HEK293 (cell line): ENCODE measurements around the gene NEK7.

Experiments used
- SP7 ChIP-seq: fragments of 450-650 bp; formaldehyde crosslinking; IDR thresholded peaks from 2 replicates; pipeline ENCODE4 v1.5.1; 2016; ENCODE audit warnings: missing biosample characterization, missing genetic modification characterization
- TCF7L2 ChIP-seq: IDR thresholded peaks from 2 replicates; pipeline ENCODE4 v1.6.1; 2011; ENCODE audit warnings: low read depth, mild to moderate bottlenecking, inconsistent platforms, low read length, moderate library complexity, borderline replicate concordance
- ZFP3 ChIP-seq: fragments of 450-650 bp; formaldehyde crosslinking; IDR thresholded peaks from 2 replicates; pipeline ENCODE4 v1.5.1; 2016; ENCODE audit warnings: low read depth, missing biosample characterization, missing genetic modification characterization
- ZNF10 ChIP-seq: fragments of 450-650 bp; formaldehyde crosslinking; IDR thresholded peaks from 2 replicates; pipeline ENCODE4 v1.5.1; 2017; ENCODE audit warnings: missing biosample characterization, missing genetic modification characterization
- ZNF174 ChIP-seq: fragments of 450-650 bp; formaldehyde crosslinking; IDR thresholded peaks from 2 replicates; pipeline ENCODE4 v1.5.0; 2017; ENCODE audit warnings: missing biosample characterization, mild to moderate bottlenecking, missing genetic modification characterization
- ZNF239 ChIP-seq: fragments of 450-650 bp; formaldehyde crosslinking; IDR thresholded peaks from 2 replicates; pipeline ENCODE4 v1.5.1; 2016; ENCODE audit warnings: missing biosample characterization, missing genetic modification characterization
- ZNF302 ChIP-seq: fragments of 450-650 bp; formaldehyde crosslinking; IDR thresholded peaks from 2 replicates; pipeline ENCODE4 v1.5.1; 2016; ENCODE audit warnings: missing biosample characterization, missing genetic modification characterization, low read depth
- TF ChIP-seq, protein P1 (sequence below): fragments of 450-650 bp; formaldehyde crosslinking; IDR thresholded peaks from 2 replicates; pipeline ENCODE4 v1.5.1; 2016; ENCODE audit warnings: missing biosample characterization, missing genetic modification characterization
- TF ChIP-seq, protein P2 (sequence below): fragments of 450-650 bp; formaldehyde crosslinking; IDR thresholded peaks from 2 replicates; pipeline ENCODE4 v1.5.1; 2016; ENCODE audit warnings: missing biosample characterization, missing genetic modification characterization
- TF ChIP-seq, protein P3 (sequence below): fragments of 450-650 bp; formaldehyde crosslinking; IDR thresholded peaks from 2 replicates; pipeline ENCODE4 v1.5.1; 2016; ENCODE audit warnings: missing biosample characterization, missing genetic modification characterization
- TF ChIP-seq, protein P4 (sequence below): fragments of 450-650 bp; formaldehyde crosslinking; IDR thresholded peaks from 2 replicates; pipeline ENCODE4 v1.5.1; 2016; ENCODE audit warnings: missing biosample characterization, missing genetic modification characterization

DNA sequence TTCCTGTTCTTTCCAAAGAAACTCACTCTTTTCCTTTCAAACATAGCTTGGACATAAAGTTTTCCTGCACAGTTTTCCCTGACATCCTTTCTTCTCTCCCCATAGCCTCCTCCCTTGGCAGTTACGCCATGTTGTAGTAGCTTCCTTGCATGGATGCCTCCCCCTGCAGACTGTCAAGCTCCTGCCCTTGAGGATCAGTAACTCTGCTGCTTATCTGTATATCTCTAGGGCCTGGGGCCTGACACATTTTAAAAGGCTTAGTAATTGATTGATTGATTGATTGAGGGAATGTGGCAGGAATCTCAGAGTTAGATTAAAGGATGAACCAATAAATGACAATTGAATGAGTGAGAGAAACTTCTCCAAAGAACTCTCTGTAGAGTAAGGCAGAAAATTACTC lies 143.7 kb downstream of the NEK7 start:
- no peak for TF ChIP-seq ZNF239 (tag by site-specific recombination)
- TF ChIP-seq ZNF302 (tag by site-specific recombination) = no peak
- TF ChIP-seq ZNF174 (tag by site-specific recombination) = no peak
- TF ChIP-seq, protein P1, sequence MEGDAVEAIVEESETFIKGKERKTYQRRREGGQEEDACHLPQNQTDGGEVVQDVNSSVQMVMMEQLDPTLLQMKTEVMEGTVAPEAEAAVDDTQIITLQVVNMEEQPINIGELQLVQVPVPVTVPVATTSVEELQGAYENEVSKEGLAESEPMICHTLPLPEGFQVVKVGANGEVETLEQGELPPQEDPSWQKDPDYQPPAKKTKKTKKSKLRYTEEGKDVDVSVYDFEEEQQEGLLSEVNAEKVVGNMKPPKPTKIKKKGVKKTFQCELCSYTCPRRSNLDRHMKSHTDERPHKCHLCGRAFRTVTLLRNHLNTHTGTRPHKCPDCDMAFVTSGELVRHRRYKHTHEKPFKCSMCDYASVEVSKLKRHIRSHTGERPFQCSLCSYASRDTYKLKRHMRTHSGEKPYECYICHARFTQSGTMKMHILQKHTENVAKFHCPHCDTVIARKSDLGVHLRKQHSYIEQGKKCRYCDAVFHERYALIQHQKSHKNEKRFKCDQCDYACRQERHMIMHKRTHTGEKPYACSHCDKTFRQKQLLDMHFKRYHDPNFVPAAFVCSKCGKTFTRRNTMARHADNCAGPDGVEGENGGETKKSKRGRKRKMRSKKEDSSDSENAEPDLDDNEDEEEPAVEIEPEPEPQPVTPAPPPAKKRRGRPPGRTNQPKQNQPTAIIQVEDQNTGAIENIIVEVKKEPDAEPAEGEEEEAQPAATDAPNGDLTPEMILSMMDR (tag by site-specific recombination) = no peak
- TF ChIP-seq, protein P2, sequence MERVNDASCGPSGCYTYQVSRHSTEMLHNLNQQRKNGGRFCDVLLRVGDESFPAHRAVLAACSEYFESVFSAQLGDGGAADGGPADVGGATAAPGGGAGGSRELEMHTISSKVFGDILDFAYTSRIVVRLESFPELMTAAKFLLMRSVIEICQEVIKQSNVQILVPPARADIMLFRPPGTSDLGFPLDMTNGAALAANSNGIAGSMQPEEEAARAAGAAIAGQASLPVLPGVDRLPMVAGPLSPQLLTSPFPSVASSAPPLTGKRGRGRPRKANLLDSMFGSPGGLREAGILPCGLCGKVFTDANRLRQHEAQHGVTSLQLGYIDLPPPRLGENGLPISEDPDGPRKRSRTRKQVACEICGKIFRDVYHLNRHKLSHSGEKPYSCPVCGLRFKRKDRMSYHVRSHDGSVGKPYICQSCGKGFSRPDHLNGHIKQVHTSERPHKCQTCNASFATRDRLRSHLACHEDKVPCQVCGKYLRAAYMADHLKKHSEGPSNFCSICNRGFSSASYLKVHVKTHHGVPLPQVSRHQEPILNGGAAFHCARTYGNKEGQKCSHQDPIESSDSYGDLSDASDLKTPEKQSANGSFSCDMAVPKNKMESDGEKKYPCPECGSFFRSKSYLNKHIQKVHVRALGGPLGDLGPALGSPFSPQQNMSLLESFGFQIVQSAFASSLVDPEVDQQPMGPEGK (tag by site-specific recombination) = no peak
- TF ChIP-seq SP7 = no peak
- TF ChIP-seq, protein P3, sequence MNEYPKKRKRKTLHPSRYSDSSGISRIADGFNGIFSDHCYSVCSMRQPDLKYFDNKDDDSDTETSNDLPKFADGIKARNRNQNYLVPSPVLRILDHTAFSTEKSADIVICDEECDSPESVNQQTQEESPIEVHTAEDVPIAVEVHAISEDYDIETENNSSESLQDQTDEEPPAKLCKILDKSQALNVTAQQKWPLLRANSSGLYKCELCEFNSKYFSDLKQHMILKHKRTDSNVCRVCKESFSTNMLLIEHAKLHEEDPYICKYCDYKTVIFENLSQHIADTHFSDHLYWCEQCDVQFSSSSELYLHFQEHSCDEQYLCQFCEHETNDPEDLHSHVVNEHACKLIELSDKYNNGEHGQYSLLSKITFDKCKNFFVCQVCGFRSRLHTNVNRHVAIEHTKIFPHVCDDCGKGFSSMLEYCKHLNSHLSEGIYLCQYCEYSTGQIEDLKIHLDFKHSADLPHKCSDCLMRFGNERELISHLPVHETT = no peak
- TF ChIP-seq, protein P4, sequence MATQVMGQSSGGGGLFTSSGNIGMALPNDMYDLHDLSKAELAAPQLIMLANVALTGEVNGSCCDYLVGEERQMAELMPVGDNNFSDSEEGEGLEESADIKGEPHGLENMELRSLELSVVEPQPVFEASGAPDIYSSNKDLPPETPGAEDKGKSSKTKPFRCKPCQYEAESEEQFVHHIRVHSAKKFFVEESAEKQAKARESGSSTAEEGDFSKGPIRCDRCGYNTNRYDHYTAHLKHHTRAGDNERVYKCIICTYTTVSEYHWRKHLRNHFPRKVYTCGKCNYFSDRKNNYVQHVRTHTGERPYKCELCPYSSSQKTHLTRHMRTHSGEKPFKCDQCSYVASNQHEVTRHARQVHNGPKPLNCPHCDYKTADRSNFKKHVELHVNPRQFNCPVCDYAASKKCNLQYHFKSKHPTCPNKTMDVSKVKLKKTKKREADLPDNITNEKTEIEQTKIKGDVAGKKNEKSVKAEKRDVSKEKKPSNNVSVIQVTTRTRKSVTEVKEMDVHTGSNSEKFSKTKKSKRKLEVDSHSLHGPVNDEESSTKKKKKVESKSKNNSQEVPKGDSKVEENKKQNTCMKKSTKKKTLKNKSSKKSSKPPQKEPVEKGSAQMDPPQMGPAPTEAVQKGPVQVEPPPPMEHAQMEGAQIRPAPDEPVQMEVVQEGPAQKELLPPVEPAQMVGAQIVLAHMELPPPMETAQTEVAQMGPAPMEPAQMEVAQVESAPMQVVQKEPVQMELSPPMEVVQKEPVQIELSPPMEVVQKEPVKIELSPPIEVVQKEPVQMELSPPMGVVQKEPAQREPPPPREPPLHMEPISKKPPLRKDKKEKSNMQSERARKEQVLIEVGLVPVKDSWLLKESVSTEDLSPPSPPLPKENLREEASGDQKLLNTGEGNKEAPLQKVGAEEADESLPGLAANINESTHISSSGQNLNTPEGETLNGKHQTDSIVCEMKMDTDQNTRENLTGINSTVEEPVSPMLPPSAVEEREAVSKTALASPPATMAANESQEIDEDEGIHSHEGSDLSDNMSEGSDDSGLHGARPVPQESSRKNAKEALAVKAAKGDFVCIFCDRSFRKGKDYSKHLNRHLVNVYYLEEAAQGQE (tag by site-specific recombination) = no peak
- no peak for TF ChIP-seq ZFP3
- TF ChIP-seq TCF7L2 = no peak
- no peak for TF ChIP-seq ZNF10
